Tibial artery (tissue), 4 donors: ENCODE measurements around the gene IL3.
A peak's percentile ranks its signal among the peaks of the same experiment; 100 is the strongest.

Experiments used
- DNase-seq, 2 donors: peaks; one replicate each; pipeline ENCODE4 v3.0.0-alpha.2; 2019
- H3K27ac ChIP-seq, 2 donors: fragments of 200-600 bp; sonication (generic) in 1 of 2; 1 replicate in 1 of 2; 2 replicates in 1 of 2; pipeline ENCODE4 v1.5.1; 2018 to 2019; ENCODE audit warnings: mild to moderate bottlenecking in 1 of 2
- H3K27me3 ChIP-seq, 2 donors: fragments of 200-600 bp; sonication (generic) in 1 of 2; one replicate each; pipeline versions ENCODE4 v1.5.1 to v1.6.0; 2016 to 2019
- H3K36me3 ChIP-seq, 3 donors: fragments of 200-600 bp; sonication (generic) in 2 of 3; one replicate each; pipeline ENCODE4 v1.5.1; 2016 to 2019; ENCODE audit warnings: mild to moderate bottlenecking in 2 of 3
- H3K4me1 ChIP-seq, 4 donors: fragments of 200-600 bp; sonication (generic) in 2 of 4; 1 replicate in 3 of 4; 2 replicates in 1 of 4; pipeline ENCODE4 v1.5.1; 2016 to 2019
- H3K4me3 ChIP-seq, 2 donors: fragments of 200-600 bp; sonication (generic) in 1 of 2; 1 replicate in 1 of 2; 2 replicates in 1 of 2; pipeline ENCODE4 v1.5.1; 2018 to 2019; ENCODE audit warnings: mild to moderate bottlenecking in 2 of 2
- H3K9me3 ChIP-seq, 3 donors: fragments of 200-600 bp; sonication (generic) in 1 of 3; one replicate each; pipeline ENCODE4 v1.5.1; 2016 to 2019
- intact Hi-C: fragments of 100-400 bp; cut with DNase I; formaldehyde crosslinking; loops from one replicate; pipeline ENCODE4 v1.15.0; 2023; ENCODE audit warnings: low total_unique reads
- TF ChIP-seq, protein P1 (sequence below), 2 experiments: fragments of 200-600 bp in 1 of 2; fragments of 450-650 bp in 1 of 2; IDR thresholded peaks; one replicate each; pipeline ENCODE4 v1.5.1; 2017 to 2019; ENCODE audit warnings: antibody characterized with exemption in 2 of 2, mild to moderate bottlenecking in 1 of 2, moderate library complexity in 1 of 2

IL3 gene

DNA sequence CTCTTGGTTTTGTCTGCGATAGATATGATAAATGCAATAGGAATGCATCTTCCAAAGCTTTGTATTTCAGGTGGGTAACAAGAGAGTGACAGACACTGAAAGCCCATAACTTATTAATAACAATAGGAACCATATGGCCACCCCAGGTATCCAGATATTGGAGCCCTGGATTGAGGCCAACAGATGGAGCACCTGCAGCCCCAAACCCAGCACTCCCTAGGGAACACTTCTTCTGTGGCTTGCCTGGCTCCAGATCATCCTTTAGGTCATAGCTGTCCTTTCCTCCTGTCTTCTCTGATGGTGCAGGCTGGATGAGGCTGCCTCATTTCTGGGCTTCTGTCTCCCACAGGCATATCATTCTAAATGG lies 5.0 kb upstream of the IL3 start:
- H3K36me3 ChIP-seq = no peaks in the 10 kb centered on the region
- no peak for DNase-seq

DNA sequence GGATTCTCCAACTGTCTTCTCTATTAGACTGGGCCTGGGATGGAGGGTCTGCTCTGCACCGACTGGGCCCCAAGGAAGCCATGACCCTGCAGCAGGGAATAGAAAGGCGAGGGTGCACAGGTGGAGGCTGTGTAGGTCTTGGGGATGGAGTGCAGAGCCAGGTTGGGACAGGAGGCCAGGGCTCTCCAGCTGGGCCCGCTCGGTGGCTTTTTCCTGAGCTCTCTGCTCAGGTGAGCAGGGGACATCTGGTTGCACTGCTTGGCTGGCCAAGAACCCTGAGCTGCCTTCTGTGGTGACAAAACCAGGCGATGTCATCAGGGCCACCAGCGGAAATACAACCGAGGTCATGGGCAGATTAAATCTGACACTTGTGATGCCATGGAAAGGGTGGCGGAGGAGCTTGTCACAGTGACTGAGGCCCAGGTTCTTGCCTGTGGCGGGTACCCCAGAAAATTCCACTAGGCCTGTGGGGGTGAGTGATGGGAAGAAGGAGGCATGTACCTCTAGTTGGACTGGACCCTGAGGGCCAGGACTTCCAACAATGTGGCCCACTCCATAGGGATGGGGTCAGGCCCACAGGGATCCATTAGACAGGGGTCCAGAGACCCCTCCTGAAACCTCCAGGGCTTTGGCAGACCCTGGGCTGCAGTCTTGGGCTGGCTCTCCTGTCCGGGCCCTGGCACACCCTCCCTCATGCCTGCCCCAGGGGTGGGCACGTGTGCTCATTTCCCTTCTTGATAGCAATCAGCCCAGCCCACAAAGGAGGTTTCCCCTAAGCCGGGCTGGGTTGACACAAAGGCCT lies 4.4 kb upstream of the IL3 start:
- H3K4me3 ChIP-seq = no peak overlapping the region
- H3K36me3 ChIP-seq = no peaks in the 10 kb centered on the region
- H3K9me3 ChIP-seq = no peaks in the 10 kb centered on the region
- H3K27ac ChIP-seq = no peak overlapping the region
- TF ChIP-seq, protein P1, sequence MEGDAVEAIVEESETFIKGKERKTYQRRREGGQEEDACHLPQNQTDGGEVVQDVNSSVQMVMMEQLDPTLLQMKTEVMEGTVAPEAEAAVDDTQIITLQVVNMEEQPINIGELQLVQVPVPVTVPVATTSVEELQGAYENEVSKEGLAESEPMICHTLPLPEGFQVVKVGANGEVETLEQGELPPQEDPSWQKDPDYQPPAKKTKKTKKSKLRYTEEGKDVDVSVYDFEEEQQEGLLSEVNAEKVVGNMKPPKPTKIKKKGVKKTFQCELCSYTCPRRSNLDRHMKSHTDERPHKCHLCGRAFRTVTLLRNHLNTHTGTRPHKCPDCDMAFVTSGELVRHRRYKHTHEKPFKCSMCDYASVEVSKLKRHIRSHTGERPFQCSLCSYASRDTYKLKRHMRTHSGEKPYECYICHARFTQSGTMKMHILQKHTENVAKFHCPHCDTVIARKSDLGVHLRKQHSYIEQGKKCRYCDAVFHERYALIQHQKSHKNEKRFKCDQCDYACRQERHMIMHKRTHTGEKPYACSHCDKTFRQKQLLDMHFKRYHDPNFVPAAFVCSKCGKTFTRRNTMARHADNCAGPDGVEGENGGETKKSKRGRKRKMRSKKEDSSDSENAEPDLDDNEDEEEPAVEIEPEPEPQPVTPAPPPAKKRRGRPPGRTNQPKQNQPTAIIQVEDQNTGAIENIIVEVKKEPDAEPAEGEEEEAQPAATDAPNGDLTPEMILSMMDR (IDR thresholded peaks at IDR 0.05) = no peak
- peak in 1 of 2 donors; percentile 53 for DNase-seq
- H3K4me1 ChIP-seq = no peaks in the 10 kb centered on the region
- H3K27me3 ChIP-seq = peaks cover 0 to 7% of the 10 kb centered on the region in 2 donors
- intact Hi-C loops = no loop called here

More for the DNA sequence above, 5.0 kb upstream of the IL3 start:
- peaks cover 0 to 7% of the 10 kb centered on the region in 2 donors for H3K27me3 ChIP-seq
- H3K4me3 ChIP-seq = no peak overlapping the region
- intact Hi-C loops = no loop called here
- no peaks in the 10 kb centered on the region for H3K4me1 ChIP-seq
- TF ChIP-seq, protein P1 (IDR thresholded peaks at IDR 0.05) = no peak
- no peaks in the 10 kb centered on the region for H3K9me3 ChIP-seq
- no peak overlapping the region for H3K27ac ChIP-seq

DNA sequence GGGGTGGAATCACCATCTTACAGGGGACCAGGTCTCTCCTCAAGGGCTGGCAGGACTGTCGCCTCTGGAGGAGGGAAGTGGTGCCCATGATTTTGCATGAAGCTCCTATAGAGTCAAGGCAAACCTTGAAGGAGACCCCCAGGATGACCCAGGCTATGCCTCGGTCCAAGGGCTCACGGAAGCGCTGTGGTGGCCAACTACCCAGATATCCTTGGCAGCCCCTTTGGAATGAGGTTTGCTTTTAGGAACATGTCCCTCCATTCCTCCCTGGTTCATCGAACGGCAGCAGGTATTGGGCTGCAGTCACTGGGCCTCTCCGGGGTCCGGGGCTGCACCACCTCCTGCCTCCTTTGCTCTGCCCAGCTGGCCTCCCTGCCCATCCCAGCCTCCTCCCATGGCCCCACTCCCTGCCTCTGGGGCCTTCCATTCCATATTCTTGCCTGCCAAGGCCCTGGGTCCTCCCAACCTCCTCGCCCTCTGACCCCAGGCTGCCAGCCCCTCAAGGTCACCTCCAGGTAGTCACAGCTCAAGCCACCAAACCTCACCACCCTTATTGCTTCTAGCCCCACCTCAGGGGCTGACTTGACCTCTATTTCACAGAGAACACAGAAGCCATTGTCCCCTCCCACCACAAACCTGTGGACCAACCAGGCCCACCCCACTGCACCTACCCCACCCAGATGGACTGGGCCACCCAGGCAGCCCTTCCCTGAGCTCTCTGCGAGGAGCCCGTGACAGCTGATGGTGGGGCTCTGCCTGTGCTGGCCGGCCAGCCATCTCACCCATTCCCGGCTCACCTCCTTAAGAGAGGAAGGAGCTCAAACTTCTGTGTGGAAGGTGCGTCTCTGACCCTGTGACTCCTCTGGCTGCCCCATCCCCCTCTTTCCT lies 3.6 kb upstream of the IL3 start:
- TF ChIP-seq, protein P1 (IDR thresholded peaks at IDR 0.05) = no peak
- peak; percentile 4 to 56 for DNase-seq
- intact Hi-C loops = no loop called here

DNA sequence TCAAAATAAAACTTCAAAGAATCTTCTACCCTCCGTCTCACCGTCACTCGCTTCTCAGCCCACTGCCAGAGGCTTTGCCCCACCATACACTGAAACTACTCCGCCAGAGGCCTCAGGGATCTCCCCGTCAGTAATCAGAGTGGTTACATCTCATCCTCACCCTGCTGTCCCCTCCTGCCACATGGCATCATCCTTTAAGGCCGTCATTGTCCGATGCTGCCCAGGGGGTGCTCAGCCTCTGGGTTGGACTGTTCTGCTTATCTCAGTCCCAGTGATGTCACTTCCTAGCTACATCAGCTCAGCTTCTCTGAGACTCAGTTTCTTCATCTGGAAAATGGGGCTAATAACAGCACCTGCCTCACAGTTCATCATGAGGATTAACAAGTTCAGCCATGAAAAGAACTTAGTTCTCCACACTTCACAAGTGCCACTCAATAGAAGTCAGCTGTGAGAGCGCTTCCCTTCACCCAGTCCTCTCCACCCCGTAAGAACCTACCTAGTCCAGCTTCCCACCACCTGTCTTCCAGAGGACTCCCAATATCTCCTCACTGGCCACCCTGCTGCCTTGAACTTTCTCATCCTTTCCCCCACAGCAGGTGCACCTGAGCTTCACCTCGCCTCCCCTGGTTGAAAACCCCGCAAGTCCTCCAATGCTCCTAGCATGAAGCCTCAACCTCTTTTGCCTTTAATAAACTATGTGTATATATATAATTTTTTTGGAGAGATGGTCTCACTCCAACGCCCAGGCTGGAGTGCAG lies 2.8 kb upstream of the IL3 start:
- TF ChIP-seq, protein P1 (IDR thresholded peaks at IDR 0.05) = no peak
- Histone ChIP-seq H3K4me1 (no peaks in the 10 kb centered on the region), H3K27me3 (no peaks in the 10 kb centered on the region), H3K27ac (no peak overlapping the region), H3K9me3 (no peaks in the 10 kb centered on the region), H3K36me3 (no peaks in the 10 kb centered on the region), H3K4me3 (no peak overlapping the region)
- intact Hi-C loops = no loop called here
- DNase-seq = no peak

More for the DNA sequence above, 3.6 kb upstream of the IL3 start:
- Histone ChIP-seq H3K27ac (no peak overlapping the region), H3K9me3 (no peaks in the 10 kb centered on the region), H3K4me1 (no peaks in the 10 kb centered on the region), H3K27me3 (no peaks in the 10 kb centered on the region), H3K36me3 (no peaks in the 10 kb centered on the region), H3K4me3 (no peak overlapping the region)

DNA sequence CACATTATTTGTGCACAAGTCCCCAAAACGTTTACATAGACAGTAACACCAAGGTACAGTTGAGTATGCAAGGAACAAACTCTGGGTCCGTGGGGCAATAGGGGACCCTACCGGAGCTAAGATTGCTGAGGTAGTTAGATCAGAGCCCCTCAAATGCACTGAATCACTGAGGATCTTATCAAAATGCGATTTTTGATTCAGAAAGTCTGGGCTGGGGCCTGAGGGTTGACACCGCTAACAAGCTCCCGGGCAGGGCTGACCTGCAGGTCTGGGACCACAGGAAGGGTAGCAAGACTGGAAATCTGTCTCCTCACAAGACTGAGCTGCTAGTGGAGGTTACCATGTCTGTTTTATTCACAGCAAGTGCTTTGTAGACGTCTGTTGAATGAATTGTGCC lies 1.8 kb upstream of the IL3 start:
- H3K4me1 ChIP-seq = no peaks in the 10 kb centered on the region
- no peaks in the 10 kb centered on the region for H3K36me3 ChIP-seq
- TF ChIP-seq, protein P1 (IDR thresholded peaks at IDR 0.05) = no peak
- H3K4me3 ChIP-seq = no peak overlapping the region
- H3K9me3 ChIP-seq = no peaks in the 10 kb centered on the region
- intact Hi-C loops = no loop called here
- no peaks in the 10 kb centered on the region for H3K27me3 ChIP-seq
- no peak for DNase-seq
- no peak overlapping the region for H3K27ac ChIP-seq
